Memory B cell (primary cell): ENCODE measurements around the gene RPS16.

Experiments
- ATAC-seq: fragments of 150-1000 bp; cut with Tn5 transposase; 2 replicates; pipeline ENCODE4 v1.10.0; 2021; ENCODE audit warnings: low read depth, mild to moderate bottlenecking, moderate library complexity
- DNase-seq, 2 donors: peaks; one replicate each; pipeline ENCODE4 v3.0.0; 2022; ENCODE audit warnings: low spot score in 2 of 2
- H3K27ac Mint-ChIP-seq: one replicate; pipeline ENCODE4 v1.8.0; 2022; ENCODE audit warnings: mild to moderate bottlenecking, moderate library complexity, mixed read lengths
- H3K27me3 Mint-ChIP-seq: one replicate; pipeline ENCODE4 v1.8.0; 2022; ENCODE audit warnings: mixed read lengths
- H3K36me3 Mint-ChIP-seq: one replicate; pipeline ENCODE4 v1.8.0; 2022; ENCODE audit warnings: mild to moderate bottlenecking, mixed read lengths
- H3K4me1 Mint-ChIP-seq: one replicate; pipeline ENCODE4 v1.8.0; 2022; ENCODE audit warnings: mixed read lengths
- H3K4me3 Mint-ChIP-seq: one replicate; pipeline ENCODE4 v1.8.0; 2022; ENCODE audit warnings: mild to moderate bottlenecking, moderate library complexity, mixed read lengths
- H3K9me3 Mint-ChIP-seq: one replicate; pipeline ENCODE4 v1.8.0; 2022; ENCODE audit warnings: mixed read lengths

RPS16 gene

GRCh38 chr19:39385629-39386411, 49.9 kb downstream of the RPS16 start:
- Mint-ChIP-seq H3K27ac (peak overlapping the region; percentile 41), H3K4me3 (no peak overlapping the region), H3K27me3 (no peaks in the 10 kb centered on the region)

DNA sequence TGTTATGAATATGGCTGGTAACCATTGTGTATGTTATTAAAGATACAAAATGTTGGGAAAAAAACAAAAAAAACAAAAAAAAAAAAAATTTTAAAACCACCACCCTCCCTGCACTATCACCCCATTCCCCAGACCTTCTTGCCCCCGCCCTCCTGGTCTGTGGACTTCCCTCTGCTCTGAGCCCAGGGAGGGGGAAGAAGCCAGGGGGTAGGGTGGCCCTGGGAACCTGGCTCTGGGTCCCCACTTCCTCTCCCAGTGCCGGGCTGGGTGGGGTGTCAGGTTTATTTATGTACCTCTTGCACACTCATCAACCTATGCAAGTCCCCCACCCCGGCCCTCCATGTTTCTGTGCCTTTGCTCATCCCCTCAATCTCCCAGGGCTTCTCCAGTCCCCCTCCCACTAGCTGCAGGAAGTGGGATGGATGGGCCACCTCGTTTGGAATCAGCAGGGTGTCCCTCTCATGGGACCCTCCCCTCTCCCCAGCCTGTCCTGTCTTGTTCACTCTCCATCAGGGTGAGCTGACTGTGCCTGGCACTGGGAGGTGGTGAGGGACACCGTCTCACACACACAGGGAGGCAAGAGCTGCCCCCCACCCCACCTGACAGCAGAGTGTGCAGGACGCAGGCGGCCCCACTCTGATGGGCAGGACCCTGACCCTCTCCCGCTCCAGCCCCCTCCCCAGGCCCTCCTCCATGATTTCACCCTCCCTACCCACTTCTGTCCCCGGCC, 50.7 kb downstream of the RPS16 start:
- ATAC-seq (peak; percentile 23), DNase-seq (no peak)
- H3K27ac Mint-ChIP-seq: peak overlapping the region; percentile 83
- no peaks in the 10 kb centered on the region for H3K9me3 Mint-ChIP-seq
- H3K36me3 Mint-ChIP-seq: peaks cover 31% of the 10 kb centered on the region
- H3K27me3 Mint-ChIP-seq: no peaks in the 10 kb centered on the region
- H3K4me3 Mint-ChIP-seq: no peak overlapping the region
- H3K4me1 Mint-ChIP-seq: peaks cover 10% of the 10 kb centered on the region

More at GRCh38 chr19:39385629-39386411, 49.9 kb downstream of the RPS16 start:
- ATAC-seq: no peak
- no peak for DNase-seq
- Mint-ChIP-seq H3K36me3 (peaks cover 30% of the 10 kb centered on the region), H3K4me1 (peaks cover 15% of the 10 kb centered on the region), H3K9me3 (no peaks in the 10 kb centered on the region)
